HEK293 (cell line): Measurements from ENCODE around the gene RBMS3.
A peak's percentile ranks its signal among the peaks of the same experiment; 100 is the strongest.

ENCODE experiments used
- CTCF ChIA-PET: fragments of 350-600 bp; formaldehyde crosslinking; extraction: SDS; loops from one replicate; lab custom pipeline; 2021; ENCODE audit warnings: antibody characterized with exemption; lab: Yijun Ruan, JAX
- POLR2A ChIA-PET: fragments of 300-600 bp; formaldehyde crosslinking; extraction: SDS; loops from one replicate; lab custom pipeline; 2020; ENCODE audit warnings: antibody characterized with exemption, inconsistent platforms; lab: Yijun Ruan, JAX
- H3K27ac ChIP-seq: fragments of 200-500 bp; sonication (Bioruptor generic); 2 replicates; pipeline ENCODE4 v1.5.1; 2014; ENCODE audit warnings: low read depth, low read length, control low read depth, inconsistent platforms; ENCODE audit errors: extremely low read depth
- H3K36me3 ChIP-seq, 2 experiments: fragments of 200-500 bp in 1 of 2; sonication (Bioruptor generic) in 1 of 2; 1 replicate in 1 of 2; 2 replicates in 1 of 2; pipeline ENCODE4 v1.5.1; 2014 to 2017; ENCODE audit warnings: inconsistent platforms in 2 of 2, low read length in 2 of 2; ENCODE audit not compliant: control insufficient read depth in 2 of 2, insufficient read depth in 1 of 2
- H3K4me1 ChIP-seq: fragments of 200-500 bp; sonication (Bioruptor generic); 2 replicates; pipeline ENCODE4 v1.5.1; 2014; ENCODE audit warnings: mild to moderate bottlenecking, low read length, inconsistent platforms; ENCODE audit not compliant: control insufficient read depth, insufficient read depth
- H3K4me3 ChIP-seq: 2 replicates; pipeline ENCODE4 v1.5.1; 2011; ENCODE audit warnings: low read depth, mild to moderate bottlenecking, control low read depth, low read length, moderate library complexity
- H3K9me3 ChIP-seq: fragments of 200-500 bp; sonication (Bioruptor generic); 2 replicates; pipeline ENCODE4 v1.5.1; 2014; ENCODE audit warnings: low read depth, low read length, inconsistent platforms; ENCODE audit not compliant: control insufficient read depth, insufficient read depth
- BCL11B ChIP-seq: fragments of 450-650 bp; formaldehyde crosslinking; IDR thresholded peaks from 2 replicates; pipeline ENCODE4 v1.5.1; 2016; ENCODE audit warnings: low read depth, missing biosample characterization, missing genetic modification characterization
- EGR2 ChIP-seq: fragments of 450-650 bp; formaldehyde crosslinking; IDR thresholded peaks from 2 replicates; pipeline ENCODE4 v1.5.1; 2016; ENCODE audit warnings: low read depth, missing biosample characterization, missing genetic modification characterization
- INSM2 ChIP-seq: fragments of 450-650 bp; formaldehyde crosslinking; IDR thresholded peaks from 2 replicates; pipeline ENCODE4 v1.5.1; 2016; ENCODE audit warnings: missing biosample characterization, missing genetic modification characterization
- PRDM10 ChIP-seq: fragments of 450-650 bp; formaldehyde crosslinking; IDR thresholded peaks from 2 replicates; pipeline ENCODE4 v1.5.1; 2016; ENCODE audit warnings: missing biosample characterization, missing genetic modification characterization
- PRDM6 ChIP-seq: fragments of 450-650 bp; formaldehyde crosslinking; IDR thresholded peaks from 2 replicates; pipeline ENCODE4 v1.5.1; 2017; ENCODE audit warnings: missing biosample characterization, missing genetic modification characterization
- ZBTB11 ChIP-seq: fragments of 450-650 bp; formaldehyde crosslinking; conservative IDR thresholded peaks from 2 replicates; pipeline ENCODE4 v1.5.1; 2016; ENCODE audit warnings: low read depth, missing biosample characterization, missing genetic modification characterization
- ZFHX2 ChIP-seq: fragments of 450-650 bp; formaldehyde crosslinking; conservative IDR thresholded peaks from 2 replicates; pipeline ENCODE4 v1.5.1; 2016; ENCODE audit warnings: missing biosample characterization, missing genetic modification characterization
- ZFP3 ChIP-seq: fragments of 450-650 bp; formaldehyde crosslinking; IDR thresholded peaks from 2 replicates; pipeline ENCODE4 v1.5.1; 2016; ENCODE audit warnings: low read depth, missing biosample characterization, missing genetic modification characterization
- ZNF146 ChIP-seq: fragments of 450-650 bp; formaldehyde crosslinking; IDR thresholded peaks from 2 replicates; pipeline ENCODE4 v1.5.1; 2016; ENCODE audit warnings: missing biosample characterization, missing genetic modification characterization
- ZNF19 ChIP-seq: fragments of 450-650 bp; formaldehyde crosslinking; IDR thresholded peaks from 2 replicates; pipeline ENCODE4; 2016; ENCODE audit warnings: missing biosample characterization, missing genetic modification characterization, low read depth
- ZNF555 ChIP-seq: fragments of 450-650 bp; formaldehyde crosslinking; conservative IDR thresholded peaks from 2 replicates; pipeline ENCODE4 v1.5.1; 2017; ENCODE audit warnings: missing biosample characterization, mild to moderate bottlenecking, missing genetic modification characterization, inconsistent platforms

RBMS3 gene

GRCh38 chr3:29760226-29760685 lies 479.4 kb downstream of the RBMS3 start:
- CTCF ChIA-PET: no interaction called here
- no peak overlapping the region for H3K4me3 ChIP-seq
- TF ChIP-seq ZFHX2 (peak; percentile 47; the same call in 1 of the 2 replicates), PRDM6 (no peak), PRDM10 (tag by site-specific recombination) (peak; percentile 47; the same call in 1 of the 2 replicates), EGR2 (tag by site-specific recombination) (peak; percentile 40; the same call in 1 of the 2 replicates)
- TF ChIP-seq, all 188 proteins: peak for 3
- H3K36me3 ChIP-seq: no peaks in the 10 kb centered on the region
- no peaks in the 10 kb centered on the region for H3K9me3 ChIP-seq
- no peak overlapping the region for H3K27ac ChIP-seq
- H3K4me1 ChIP-seq: peaks cover 17% of the 10 kb centered on the region
- POLR2A ChIA-PET: no interaction called here

GRCh38 chr3:29761517-29761916 lies 480.6 kb downstream of the RBMS3 start:
- no peaks in the 10 kb centered on the region for H3K36me3 ChIP-seq
- peaks cover 17% of the 10 kb centered on the region for H3K4me1 ChIP-seq
- POLR2A ChIA-PET: interaction anchor here (0.6 kb wide), 1 partner anchor 481 kb away, joined by 3 read pairs; no protein-coding TSS in a partner anchor
- CTCF ChIA-PET: interaction anchor here (0.6 kb wide), 1 partner anchor 481 kb away, joined by 4 read pairs; no protein-coding TSS in a partner anchor
- H3K27ac ChIP-seq: no peak overlapping the region
- H3K9me3 ChIP-seq: no peaks in the 10 kb centered on the region
- no peak overlapping the region for H3K4me3 ChIP-seq
- TF ChIP-seq ZBTB11 (tag by site-specific recombination) (no peak), ZFP3 (tag by site-specific recombination) (no peak), ZNF146 (no peak), ZNF555 (tag by site-specific recombination) (no peak), BCL11B (tag by site-specific recombination) (no peak), INSM2 (tag by site-specific recombination) (no peak), ZNF19 (no peak)
